DMS153 treated with DMSO at 0.1 percent for 48 hours (cell line): ENCODE results near the gene KCNT1.
"Not testable (repeated sequence)": the region's sequence is repeated elsewhere in the genome, so short reads cannot be mapped to it uniquely, and the experiment has no call there.

Source experiments
- DNase-seq: peaks from one replicate; lab custom pipeline; 2025; ENCODE audit not compliant: unreplicated experiment; lab: John Stamatoyannopoulos, UW

Gene KCNT1

GRCh38 chr9:135672786-135673185, 29.2 kb upstream of the KCNT1 start:
- not testable (repeated sequence) for DNase-seq

- no peak for DNase-seq
These were observed 28.0 kb upstream of the KCNT1 start for GRCh38 chr9:135673941-135674340.

- no peak for DNase-seq
These were observed 27.0 kb upstream of the KCNT1 start for GRCh38 chr9:135674977-135675376.

- no peak for DNase-seq
These were observed 25.1 kb upstream of the KCNT1 start for GRCh38 chr9:135676891-135677290.

- no peak for DNase-seq
These were observed 24.3 kb upstream of the KCNT1 start for GRCh38 chr9:135677641-135678168.

- no peak for DNase-seq
These were observed 23.6 kb upstream of the KCNT1 start for GRCh38 chr9:135678236-135679017.

GRCh38 chr9:135680056-135680455, 21.9 kb upstream of the KCNT1 start:
- DNase-seq: no peak

GRCh38 chr9:135681161-135681560, 20.8 kb upstream of the KCNT1 start:
- no peak for DNase-seq

GRCh38 chr9:135683401-135684034, 18.5 kb upstream of the KCNT1 start:
- DNase-seq: no peak

- no peak for DNase-seq
These were observed 17.3 kb upstream of the KCNT1 start for GRCh38 chr9:135684691-135685090.

- DNase-seq: no peak
These were observed 14.8 kb upstream of the KCNT1 start for GRCh38 chr9:135687216-135687615.

GRCh38 chr9:135689011-135689410, 13.0 kb upstream of the KCNT1 start:
- DNase-seq: no peak

GRCh38 chr9:135690836-135691570, 11.0 kb upstream of the KCNT1 start:
- no peak for DNase-seq

GRCh38 chr9:135692410-135692809, 9.6 kb upstream of the KCNT1 start:
- no peak for DNase-seq

GRCh38 chr9:135693265-135693664, 8.7 kb upstream of the KCNT1 start:
- DNase-seq: no peak

- DNase-seq: no peak
These were observed 8.2 kb upstream of the KCNT1 start for GRCh38 chr9:135693771-135694170.

GRCh38 chr9:135694414-135694813, 7.6 kb upstream of the KCNT1 start:
- no peak for DNase-seq

GRCh38 chr9:135695036-135695435, 6.9 kb upstream of the KCNT1 start:
- DNase-seq: no peak

- DNase-seq: no peak
These were observed 6.3 kb upstream of the KCNT1 start for GRCh38 chr9:135695642-135696041.

- DNase-seq: no peak
These were observed 5.5 kb upstream of the KCNT1 start for GRCh38 chr9:135696446-135696845.

- no peak for DNase-seq
These were observed 4.8 kb upstream of the KCNT1 start for GRCh38 chr9:135697226-135697625.

- no peak for DNase-seq
These were observed 3.7 kb upstream of the KCNT1 start for GRCh38 chr9:135698236-135698635.
